IMR-90 (cell line): Measurements from ENCODE around the gene LYRM4. TPM values are rescaled to one million over a fixed set of nuclear protein-coding genes. Genes with fewer than 3 reads are reported as not detected.

ENCODE experiments used
- ATAC-seq: fragments of 200-7000 bp; cut with Tn5 transposase; 2 replicates; pipeline ENCODE4 v1.9.1; 2020; ENCODE audit warnings: low read depth, mild to moderate bottlenecking, moderate library complexity
- BruUV-seq: library from RNA; stranded (reverse); fragments of 400-500 nt; replicated peaks from 2 replicates; lab custom pipeline; 2021; lab: Mats Ljungman, UMichigan
- CTCF ChIA-PET: fragments of 300-600 bp; formaldehyde crosslinking; extraction: SDS; loops from one replicate; lab custom pipeline; 2021; ENCODE audit warnings: antibody characterized with exemption; lab: Yijun Ruan, JAX
- POLR2A ChIA-PET: fragments of 300-600 bp; sonication (Branson Sonifier 250); formaldehyde crosslinking; loops from one replicate; lab custom pipeline; 2022; ENCODE audit warnings: antibody characterized with exemption; ENCODE audit not compliant: unreplicated experiment; lab: Charles Lee
- DNase-seq: peaks from one replicate; pipeline ENCODE4 v3.0.0; 2013
- H2AFZ ChIP-seq: replicated peaks from 2 replicates; pipeline ENCODE3; 2013; ENCODE audit warnings: low read length, mild to moderate bottlenecking; ENCODE audit not compliant: poor library complexity
- H2AK5ac ChIP-seq: 2 replicates; pipeline ENCODE4 v1.6.1; 2013; ENCODE audit warnings: low read depth, low read length, inconsistent platforms
- H2AK9ac ChIP-seq: replicated peaks from 2 replicates; pipeline ENCODE3; 2013; ENCODE audit warnings: mild to moderate bottlenecking, low read depth, low read length, moderate library complexity; ENCODE audit not compliant: poor library complexity
- H2BK120ac ChIP-seq: 2 replicates; pipeline ENCODE4 v1.6.1; 2013; ENCODE audit warnings: low read depth, low read length, inconsistent platforms
- H2BK15ac ChIP-seq: 3 replicates; pipeline ENCODE4 v1.6.1; 2013; ENCODE audit warnings: low read depth, low read length, inconsistent platforms
- H2BK20ac ChIP-seq: 2 replicates; pipeline ENCODE4 v1.6.1; 2013; ENCODE audit warnings: low read depth, mild to moderate bottlenecking, inconsistent platforms, low read length, moderate library complexity
- H2BK5ac ChIP-seq: 2 replicates; pipeline ENCODE4 v1.6.1; 2013; ENCODE audit warnings: mild to moderate bottlenecking, low read depth, low read length, inconsistent platforms; ENCODE audit not compliant: poor library complexity, severe bottlenecking
- H3K14ac ChIP-seq: replicated peaks from 2 replicates; pipeline ENCODE4 v1.6.1; 2013; ENCODE audit warnings: low read depth, low read length, inconsistent platforms
- H3K18ac ChIP-seq: 2 replicates; pipeline ENCODE4 v1.6.1; 2013; ENCODE audit warnings: low read depth, low read length, control low read depth
- H3K23ac ChIP-seq: 2 replicates; pipeline ENCODE4 v1.6.1; 2013; ENCODE audit warnings: low read depth, low read length, inconsistent platforms
- H3K27ac ChIP-seq: 2 replicates; pipeline ENCODE4 v1.5.1; 2013; ENCODE audit warnings: mild to moderate bottlenecking, control low read depth, low read length; ENCODE audit not compliant: insufficient read depth
- H3K27me3 ChIP-seq: 2 replicates; pipeline ENCODE4 v1.6.1; 2013; ENCODE audit warnings: low read length; ENCODE audit not compliant: control insufficient read depth, insufficient read depth
- H3K36me3 ChIP-seq: 2 replicates; pipeline ENCODE4 v1.6.1; 2013; ENCODE audit warnings: low read length, mixed read lengths; ENCODE audit not compliant: control insufficient read depth, insufficient read depth
- H3K4ac ChIP-seq: 2 replicates; pipeline ENCODE4 v1.6.1; 2013; ENCODE audit warnings: low read depth, low read length, inconsistent platforms
- H3K4me1 ChIP-seq: 2 replicates; pipeline ENCODE4 v1.6.1; 2013; ENCODE audit warnings: low read length, mixed read lengths; ENCODE audit not compliant: control insufficient read depth, insufficient read depth
- H3K4me2 ChIP-seq: 2 replicates; pipeline ENCODE4 v1.6.1; 2013; ENCODE audit warnings: low read depth, mild to moderate bottlenecking, control low read depth, low read length, moderate library complexity
- H3K4me3 ChIP-seq: 2 replicates; pipeline ENCODE4 v1.5.1; 2013; ENCODE audit warnings: low read depth, mild to moderate bottlenecking, control low read depth, low read length, moderate library complexity; ENCODE audit not compliant: insufficient read depth
- H3K56ac ChIP-seq: 2 replicates; pipeline ENCODE4 v1.6.1; 2013; ENCODE audit warnings: low read length, inconsistent platforms; ENCODE audit not compliant: insufficient read depth; ENCODE audit errors: extremely low read depth
- H3K79me1 ChIP-seq, 2 experiments: 2 replicates each; pipeline ENCODE4 v1.6.1; 2013; ENCODE audit warnings: low read length in 2 of 2, inconsistent platforms in 1 of 2, low read depth in 1 of 2
- H3K9ac ChIP-seq: 2 replicates; pipeline ENCODE4 v1.6.1; 2013; ENCODE audit warnings: low read depth, low read length, control low read depth
- H3K9me1 ChIP-seq: 2 replicates; pipeline ENCODE4 v1.6.1; 2013; ENCODE audit warnings: low read length, inconsistent platforms; ENCODE audit not compliant: insufficient read depth
- H3K9me3 ChIP-seq: 2 replicates; pipeline ENCODE4 v1.6.1; 2013; ENCODE audit warnings: low read length; ENCODE audit not compliant: control insufficient read depth, insufficient read depth
- H4K20me1 ChIP-seq: 2 replicates; pipeline ENCODE4 v1.6.1; 2013; ENCODE audit warnings: low read length, inconsistent platforms; ENCODE audit not compliant: insufficient read depth
- H4K5ac ChIP-seq: 2 replicates; pipeline ENCODE4 v1.6.1; 2013; ENCODE audit warnings: mild to moderate bottlenecking, low read depth, low read length, control low read depth
- H4K8ac ChIP-seq, 2 experiments: 2 replicates each; pipeline ENCODE4 v1.6.1; 2013; ENCODE audit warnings: low read depth in 2 of 2, low read length in 2 of 2, control low read depth in 1 of 2, inconsistent platforms in 1 of 2
- H4K91ac ChIP-seq: 2 replicates; pipeline ENCODE4 v1.6.1; 2013; ENCODE audit warnings: low read depth, low read length, inconsistent platforms; ENCODE audit not compliant: insufficient read depth
- BHLHE40 ChIP-seq: fragments of 150-350 bp; IDR thresholded peaks from 2 replicates; pipeline ENCODE4 v1.6.1; 2016; ENCODE audit warnings: mild to moderate bottlenecking, low read depth, low read length
- CEBPB ChIP-seq: IDR thresholded peaks from 2 replicates; pipeline ENCODE4 v1.6.1; 2012; ENCODE audit warnings: low read depth, low read length, improper control_type of control experiment
- CHD1 ChIP-seq: IDR thresholded peaks from 2 replicates; pipeline ENCODE4 v1.6.1; 2012; ENCODE audit warnings: low read depth, low read length, improper control_type of control experiment
- CTCF ChIP-seq: conservative IDR thresholded peaks from 2 replicates; pipeline ENCODE4 v1.5.1; 2012; ENCODE audit warnings: mild to moderate bottlenecking, low read depth, low read length, improper control_type of control experiment
- FOS ChIP-seq: fragments of 150-350 bp; IDR thresholded peaks from 2 replicates; pipeline ENCODE4 v1.6.1; 2016; ENCODE audit warnings: low read depth, low read length
- MAFK ChIP-seq: IDR thresholded peaks from 2 replicates; pipeline ENCODE4 v1.6.1; 2012; ENCODE audit warnings: low read depth, low read length, improper control_type of control experiment
- MAZ ChIP-seq: IDR thresholded peaks from 2 replicates; pipeline ENCODE4 v1.6.1; 2012; ENCODE audit warnings: low read depth, mild to moderate bottlenecking, low read length, improper control_type of control experiment, moderate library complexity, borderline replicate concordance
- MXI1 ChIP-seq: IDR thresholded peaks from 2 replicates; pipeline ENCODE4 v1.6.1; 2012; ENCODE audit warnings: low read depth, mild to moderate bottlenecking, low read length, moderate library complexity, borderline replicate concordance
- NFE2L2 ChIP-seq: fragments of 150-350 bp; IDR thresholded peaks from 2 replicates; pipeline ENCODE4 v1.6.1; 2016; ENCODE audit warnings: low read depth, mild to moderate bottlenecking, low read length
- POLR2A ChIP-seq: IDR thresholded peaks from 2 replicates; pipeline ENCODE4 v1.6.1; 2012; ENCODE audit warnings: mild to moderate bottlenecking, low read depth, low read length
- RAD21 ChIP-seq: IDR thresholded peaks from 2 replicates; pipeline ENCODE4 v1.6.1; 2012; ENCODE audit warnings: low read length, improper control_type of control experiment
- RCOR1 ChIP-seq: IDR thresholded peaks from 2 replicates; pipeline ENCODE4 v1.6.1; 2012; ENCODE audit warnings: mild to moderate bottlenecking, low read length, improper control_type of control experiment; ENCODE audit not compliant: insufficient replicate concordance
- RFX5 ChIP-seq: IDR thresholded peaks from 2 replicates; pipeline ENCODE4 v1.8.0; 2012; ENCODE audit warnings: low read depth, mild to moderate bottlenecking, low read length, moderate library complexity
- SMC3 ChIP-seq: fragments of 150-350 bp; IDR thresholded peaks from 2 replicates; pipeline ENCODE4 v1.6.1; 2016; ENCODE audit warnings: low read depth, mild to moderate bottlenecking, antibody characterized with exemption, low read length, moderate library complexity
- WGBS, 2 experiments: methylation state at CpG; one replicate each; pipeline versions ENCODE4 v1.1.5 to v1.1.7; 2013; ENCODE audit warnings: missing lambda C conversion rate in 2 of 2; ENCODE audit not compliant: insufficient read length in 1 of 2; ENCODE audit errors: extremely low coverage in 2 of 2; 5-methylcytosine and 5-hydroxymethylcytosine counted together
- dilution Hi-C: fragments of 300-500 bp; cut with HindIII; formaldehyde crosslinking; loops from one replicate; pipeline ENCODE4 v1.14.3; 2018; ENCODE audit warnings: low sequenced_read_pairs; ENCODE audit not compliant: unreplicated experiment
- in situ Hi-C: fragments of 300-500 bp; cut with MboI; formaldehyde crosslinking; loops from 3 replicates; pipeline ENCODE4 v1.14.3; 2019; ENCODE audit warnings: low sequenced_read_pairs, inconsistent platforms, mixed read lengths
- intact Hi-C: fragments of 100-400 bp; cut with micrococcal nuclease; formaldehyde crosslinking; loops from 2 replicates; pipeline ENCODE4 v1.10.0; 2022
- polyA plus RNA-seq, 3 experiments: library from polyadenylated mRNA; depleted of rRNA; stranded (reverse); fragments of >200 nt; gene quantifications; 2 replicates each; pipeline ENCODE4 v1.2.3, GENCODE V29; 2012; ENCODE audit warnings: low replicate concordance in 1 of 3
- total RNA-seq: library from RNA; depleted of rRNA; stranded (reverse); fragments of >200 nt; gene quantifications from 2 replicates; pipeline ENCODE4 v1.2.3, GENCODE V29; 2012
- TF ChIP-seq, protein P1 (sequence below): fragments of 150-350 bp; IDR thresholded peaks from 2 replicates; pipeline ENCODE4 v1.6.1; 2016; ENCODE audit warnings: low read depth, mild to moderate bottlenecking, low read length, moderate library complexity, borderline replicate concordance
- TF ChIP-seq, protein P2 (sequence below): fragments of 150-350 bp; IDR thresholded peaks from 2 replicates; pipeline ENCODE4 v1.6.1; 2017; ENCODE audit warnings: mild to moderate bottlenecking, antibody characterized with exemption, low read length, low read depth

The LYRM4 gene
- total and polyA plus RNA-seq, 2 of the 4 experiments (the other 2 are of a cell fraction), result 11.5 to 26.6 TPM

GRCh38 chr6:5157621-5158138, 103.1 kb downstream of the LYRM4 start:
- no peaks in the 10 kb centered on the region for H3K9me1 ChIP-seq
- H3K27ac ChIP-seq, result no peak overlapping the region
- H3K4me1 ChIP-seq, result no peaks in the 10 kb centered on the region; the same call in 1 of the 2 replicates
- H2BK20ac ChIP-seq, result no peak overlapping the region
- no peak overlapping the region for H3K9ac ChIP-seq
- H4K5ac ChIP-seq, result no peak overlapping the region
- no peak overlapping the region for H3K23ac ChIP-seq
- no peak overlapping the region for H3K56ac ChIP-seq
- dilution Hi-C loops, result no loop called here
- H3K4me2 ChIP-seq, result no peak overlapping the region
- in situ Hi-C loops, result no loop called here
- WGBS, 2 experiments, result no CpG with 5 or more reads among the region's 10 CpGs
- H3K18ac ChIP-seq, result no peak overlapping the region
- H3K4ac ChIP-seq, result no peak overlapping the region
- no peak for ATAC-seq
- no peak overlapping the region for H2AFZ ChIP-seq
- H3K14ac ChIP-seq, result no peak overlapping the region
- intact Hi-C loops, result loop anchor here (5.0 kb wide), 1 partner anchor 50 kb away; no protein-coding TSS in a partner anchor
- no peaks in the 10 kb centered on the region for H3K9me3 ChIP-seq
- TF ChIP-seq NFE2L2, result no peak
- no peak for TF ChIP-seq MAZ
- TF ChIP-seq RAD21, result no peak
- TF ChIP-seq, protein P1, sequence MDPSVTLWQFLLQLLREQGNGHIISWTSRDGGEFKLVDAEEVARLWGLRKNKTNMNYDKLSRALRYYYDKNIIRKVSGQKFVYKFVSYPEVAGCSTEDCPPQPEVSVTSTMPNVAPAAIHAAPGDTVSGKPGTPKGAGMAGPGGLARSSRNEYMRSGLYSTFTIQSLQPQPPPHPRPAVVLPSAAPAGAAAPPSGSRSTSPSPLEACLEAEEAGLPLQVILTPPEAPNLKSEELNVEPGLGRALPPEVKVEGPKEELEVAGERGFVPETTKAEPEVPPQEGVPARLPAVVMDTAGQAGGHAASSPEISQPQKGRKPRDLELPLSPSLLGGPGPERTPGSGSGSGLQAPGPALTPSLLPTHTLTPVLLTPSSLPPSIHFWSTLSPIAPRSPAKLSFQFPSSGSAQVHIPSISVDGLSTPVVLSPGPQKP, result no peak
- TF ChIP-seq CHD1, result no peak
- no peak for TF ChIP-seq SMC3
- no peak for TF ChIP-seq CEBPB
- TF ChIP-seq POLR2A, result no peak
- TF ChIP-seq CTCF, result no peak
- no peak for TF ChIP-seq FOS
- TF ChIP-seq MAFK, result no peak
- TF ChIP-seq MXI1, result no peak
- TF ChIP-seq, protein P2, sequence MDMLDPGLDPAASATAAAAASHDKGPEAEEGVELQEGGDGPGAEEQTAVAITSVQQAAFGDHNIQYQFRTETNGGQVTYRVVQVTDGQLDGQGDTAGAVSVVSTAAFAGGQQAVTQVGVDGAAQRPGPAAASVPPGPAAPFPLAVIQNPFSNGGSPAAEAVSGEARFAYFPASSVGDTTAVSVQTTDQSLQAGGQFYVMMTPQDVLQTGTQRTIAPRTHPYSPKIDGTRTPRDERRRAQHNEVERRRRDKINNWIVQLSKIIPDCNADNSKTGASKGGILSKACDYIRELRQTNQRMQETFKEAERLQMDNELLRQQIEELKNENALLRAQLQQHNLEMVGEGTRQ, result no peak
- TF ChIP-seq BHLHE40, result no peak
- TF ChIP-seq RCOR1, result no peak
- no peak for TF ChIP-seq RFX5
- H2AK5ac ChIP-seq, result no peak overlapping the region
- CTCF ChIA-PET, result no interaction called here
- no peak overlapping the region for H2BK5ac ChIP-seq
- no peak overlapping the region for H2BK120ac ChIP-seq
- H2BK15ac ChIP-seq, result no peak overlapping the region
- H3K27me3 ChIP-seq, result no peaks in the 10 kb centered on the region
- no peaks in the 10 kb centered on the region for H4K20me1 ChIP-seq
- POLR2A ChIA-PET, result no interaction called here
- H3K79me1 ChIP-seq, result no peaks in the 10 kb centered on the region; a peak in 1 of 4 replicates
- no TSS peak for BruUV-seq
- H3K36me3 ChIP-seq, result no peaks in the 10 kb centered on the region
- H4K91ac ChIP-seq, result no peak overlapping the region
- H3K4me3 ChIP-seq, result no peak overlapping the region
- DNase-seq, result no peak
- H4K8ac ChIP-seq, result no peak overlapping the region
- H2AK9ac ChIP-seq, result no peak overlapping the region
